ENCODE measurements around the gene GNG4. TPM values are rescaled to one million over a fixed set of nuclear protein-coding genes. Genes with fewer than 3 reads are reported as not detected.

The GNG4 gene
- total and polyA plus RNA-seq, 2 donors (not counting 3 experiments of a cell fraction or from before 2014, with no cell fraction given): 0.10 TPM; not detected in 1

DNA sequence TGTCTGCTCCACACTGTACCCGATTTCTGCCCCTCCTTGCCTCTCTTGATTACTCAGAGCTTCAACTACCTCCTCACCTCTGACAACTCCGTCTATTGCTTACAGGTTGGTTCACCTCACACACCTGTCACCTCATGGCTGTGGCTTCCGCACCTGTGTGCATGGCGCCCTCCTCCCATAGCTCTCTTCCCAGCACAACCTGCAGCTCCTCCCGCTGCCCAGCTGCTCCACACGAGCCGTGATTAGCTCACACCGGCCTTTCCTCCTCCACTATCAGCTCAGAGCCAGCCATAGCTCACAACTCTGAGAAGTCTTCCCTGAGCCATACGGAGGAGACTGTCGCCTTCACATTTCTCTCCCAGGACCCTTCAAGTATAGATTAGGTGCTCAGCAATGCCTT lies 67.5 kb downstream of the GNG4 start:
- Histone ChIP-seq H3K9me1 (replicated peaks; ENCODE audit: control insufficient read depth, extremely low read depth, insufficient read depth, low read length) (no peaks in the 10 kb centered on the region), H3K4me2 (ENCODE audit: insufficient read depth, low read length) (no peak overlapping the region), H3K36me3 (ENCODE audit: control insufficient read depth in 2 of 2, extremely low read depth in 1 of 2, insufficient read depth in 2 of 2, low read length in 2 of 2) (no peaks in the 10 kb centered on the region), H2AFZ (ENCODE audit: low read depth, low read length) (no peak overlapping the region), H3K27ac (ENCODE audit: insufficient read depth, low read depth, low read length) (no peak overlapping the region), H3K4me1 (ENCODE audit: control insufficient read depth, extremely low read depth, insufficient read depth, low read length) (no peaks in the 10 kb centered on the region), H3K79me2 (ENCODE audit: control insufficient read depth, insufficient read depth, low read length) (no peaks in the 10 kb centered on the region), H4K20me1 (replicated peaks; ENCODE audit: control insufficient read depth, extremely low read depth, insufficient read depth, low read length) (no peaks in the 10 kb centered on the region), H3K27me3 (ENCODE audit: control insufficient read depth in 2 of 2, insufficient read depth in 2 of 2, low read length in 2 of 2) (peaks cover 0 to 2% of the 10 kb centered on the region in 2 experiments), H3K9me3 (replicated peaks; ENCODE audit: control insufficient read depth, insufficient read depth, low read length) (no peaks in the 10 kb centered on the region), H3K9ac (replicated peaks; ENCODE audit: extremely low read depth, insufficient read depth, low read length) (no peak overlapping the region), H3K4me3 (replicated peaks in 1 of 3; ENCODE audit: insufficient read depth in 1 of 3, low read depth in 1 of 3, low read length in 3 of 3) (no peak overlapping the region)
- DNase-seq (ENCODE audit: low read depth, low spot score): no peak
- BruUV-seq (replicated peaks): no TSS peak
- ChIA-PET POLR2A (no interaction called here), CTCF (interaction anchor here (1.7 to 1.9 kb wide), 2 partner anchors 24 to 202 kb away, joined by 4 to 5 read pairs; no protein-coding TSS in a partner anchor)
- no peak for FAIRE-seq
- TF ChIP-seq FOS (IDR thresholded peaks at IDR 0.05; ENCODE audit: borderline replicate concordance, insufficient read depth, low read length): no peak
- no peak for TF ChIP-seq EZH2 (IDR thresholded peaks at IDR 0.05; ENCODE audit: borderline replicate concordance, low read depth, low read length, severe bottlenecking)
- TF ChIP-seq, protein P1, sequence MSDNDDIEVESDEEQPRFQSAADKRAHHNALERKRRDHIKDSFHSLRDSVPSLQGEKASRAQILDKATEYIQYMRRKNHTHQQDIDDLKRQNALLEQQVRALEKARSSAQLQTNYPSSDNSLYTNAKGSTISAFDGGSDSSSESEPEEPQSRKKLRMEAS (IDR thresholded peaks at IDR 0.05; ENCODE audit: insufficient read depth, insufficient read length): no peak
- TF ChIP-seq, protein P2, sequence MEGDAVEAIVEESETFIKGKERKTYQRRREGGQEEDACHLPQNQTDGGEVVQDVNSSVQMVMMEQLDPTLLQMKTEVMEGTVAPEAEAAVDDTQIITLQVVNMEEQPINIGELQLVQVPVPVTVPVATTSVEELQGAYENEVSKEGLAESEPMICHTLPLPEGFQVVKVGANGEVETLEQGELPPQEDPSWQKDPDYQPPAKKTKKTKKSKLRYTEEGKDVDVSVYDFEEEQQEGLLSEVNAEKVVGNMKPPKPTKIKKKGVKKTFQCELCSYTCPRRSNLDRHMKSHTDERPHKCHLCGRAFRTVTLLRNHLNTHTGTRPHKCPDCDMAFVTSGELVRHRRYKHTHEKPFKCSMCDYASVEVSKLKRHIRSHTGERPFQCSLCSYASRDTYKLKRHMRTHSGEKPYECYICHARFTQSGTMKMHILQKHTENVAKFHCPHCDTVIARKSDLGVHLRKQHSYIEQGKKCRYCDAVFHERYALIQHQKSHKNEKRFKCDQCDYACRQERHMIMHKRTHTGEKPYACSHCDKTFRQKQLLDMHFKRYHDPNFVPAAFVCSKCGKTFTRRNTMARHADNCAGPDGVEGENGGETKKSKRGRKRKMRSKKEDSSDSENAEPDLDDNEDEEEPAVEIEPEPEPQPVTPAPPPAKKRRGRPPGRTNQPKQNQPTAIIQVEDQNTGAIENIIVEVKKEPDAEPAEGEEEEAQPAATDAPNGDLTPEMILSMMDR (IDR thresholded peaks at IDR 0.05; ENCODE audit: extremely low read depth in 1 of 2, insufficient read depth in 1 of 2, low read depth in 1 of 2, low read length in 2 of 2): no peak
- no peak for TF ChIP-seq POLR2AphosphoS5 (IDR thresholded peaks at IDR 0.05; ENCODE audit: insufficient read depth, low read depth, low read length)
- TF ChIP-seq JUN (IDR thresholded peaks at IDR 0.05; ENCODE audit: borderline replicate concordance, insufficient read depth, insufficient read length, low read depth): no peak
- TF ChIP-seq POLR2A (IDR thresholded peaks at IDR 0.05; ENCODE audit: low read depth, low read length): no peak
- TF ChIP-seq GATA2 (IDR thresholded peaks at IDR 0.05; ENCODE audit: insufficient read depth, insufficient read length, low read depth, low read length): no peak
- TF ChIP-seq MYC (IDR thresholded peaks at IDR 0.05; ENCODE audit: low read depth, low read length): no peak
- dilution Hi-C loops (cut with MboI; ENCODE audit: extremely low pct_ligation_motif_present, low sequenced_read_pairs): no loop called here
- intact Hi-C loops (cut with micrococcal nuclease): no loop called here

Measured in endothelial cell of umbilical vein (primary cell).